Ishikawa (cell line): ENCODE data around the gene KCNB1.

Experiments used
- CEBPB ChIP-seq: IDR thresholded peaks from 2 replicates; pipeline ENCODE4 v1.6.1; 2012
- CREB1 ChIP-seq: IDR thresholded peaks from 2 replicates; pipeline ENCODE4 v1.6.1; 2012; ENCODE audit warnings: low read depth
- EGR1 ChIP-seq: IDR thresholded peaks from 2 replicates; pipeline ENCODE4 v1.6.1; 2012
- EP300 ChIP-seq: IDR thresholded peaks from 2 replicates; pipeline ENCODE4 v1.6.1; 2012; ENCODE audit warnings: borderline replicate concordance
- FOXM1 ChIP-seq: IDR thresholded peaks from 2 replicates; pipeline ENCODE4 v1.6.1; 2012; ENCODE audit warnings: low read depth, borderline replicate concordance
- MAX ChIP-seq: IDR thresholded peaks from 2 replicates; pipeline ENCODE4 v1.6.1; 2012
- NFIC ChIP-seq: IDR thresholded peaks from 2 replicates; pipeline ENCODE4 v1.6.1; 2012
- RAD21 ChIP-seq: IDR thresholded peaks from 2 replicates; pipeline ENCODE4 v1.6.1; 2012; ENCODE audit warnings: low read depth
- REST ChIP-seq: IDR thresholded peaks from 2 replicates; pipeline ENCODE4 v1.6.1; 2012; ENCODE audit warnings: low read depth, mild to moderate bottlenecking
- TAF1 ChIP-seq: IDR thresholded peaks from 2 replicates; pipeline ENCODE4 v1.6.1; 2012; ENCODE audit warnings: low read depth, mild to moderate bottlenecking
- TCF12 ChIP-seq: IDR thresholded peaks from 2 replicates; pipeline ENCODE4 v1.6.1; 2012; ENCODE audit warnings: low read depth
- TEAD4 ChIP-seq: IDR thresholded peaks from 2 replicates; pipeline ENCODE4 v1.6.1; 2012
- USF1 ChIP-seq: IDR thresholded peaks from 2 replicates; pipeline ENCODE4 v1.6.1; 2012
- YY1 ChIP-seq: IDR thresholded peaks from 2 replicates; pipeline ENCODE4 v1.6.1; 2012; ENCODE audit warnings: low read depth
- ZBTB7A ChIP-seq: IDR thresholded peaks from 2 replicates; pipeline ENCODE4 v1.6.1; 2012; ENCODE audit warnings: low read depth

KCNB1 gene

GRCh38 chr20:49361862-49362660, 120.4 kb downstream of the KCNB1 start:
- TF ChIP-seq CEBPB, result no peak
- no peak for TF ChIP-seq RAD21
- TF ChIP-seq TCF12, result no peak
- no peak for TF ChIP-seq CREB1
- TF ChIP-seq FOXM1, result no peak
- TF ChIP-seq REST, result no peak
- TF ChIP-seq MAX, result no peak
- no peak for TF ChIP-seq YY1
- no peak for TF ChIP-seq TAF1

DNA sequence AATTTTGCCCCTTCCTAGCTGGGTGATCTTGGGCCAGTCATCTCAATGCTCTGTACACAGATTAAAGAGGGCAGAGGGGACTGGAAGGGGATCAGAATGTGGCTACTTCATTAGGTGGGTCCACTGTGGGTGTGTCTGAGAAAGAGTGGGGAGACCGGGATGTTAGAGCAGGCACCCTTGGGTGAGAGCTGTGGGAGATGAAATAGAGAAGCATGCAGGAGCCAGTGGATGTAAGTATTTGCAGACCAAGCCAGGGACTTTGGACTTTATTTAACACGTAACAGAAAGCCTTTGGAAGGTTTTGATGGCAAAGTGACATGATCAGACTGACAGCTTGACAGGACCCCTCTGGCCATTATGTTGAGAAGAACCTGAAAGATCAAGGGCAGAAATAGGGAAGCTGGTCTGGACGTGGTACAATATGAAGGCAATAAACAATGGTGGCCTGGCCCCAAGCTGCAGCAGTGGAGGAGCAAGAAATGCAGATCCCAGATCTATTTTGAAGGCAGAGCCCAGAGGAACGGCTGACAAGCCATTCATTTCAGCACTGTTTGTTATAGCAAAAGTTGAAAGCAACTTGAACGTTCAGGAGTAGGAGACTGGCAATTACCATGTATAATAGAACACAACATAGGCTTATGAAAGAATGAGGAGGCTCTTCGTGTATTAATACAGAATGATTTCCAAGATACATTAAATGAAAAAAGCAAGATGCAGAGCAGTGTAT, 122.1 kb downstream of the KCNB1 start:
- TF ChIP-seq TEAD4 (no peak), CREB1 (no peak), TCF12 (no peak), FOXM1 (no peak), TAF1 (no peak), REST (no peak), EGR1 (no peak), CEBPB (no peak), EP300 (no peak), ZBTB7A (no peak), RAD21 (no peak), MAX (no peak), YY1 (no peak), NFIC (no peak), USF1 (no peak)

GRCh38 chr20:49356676-49357075, 125.8 kb downstream of the KCNB1 start:
- TF ChIP-seq MAX (no peak), TEAD4 (no peak), EGR1 (no peak), USF1 (no peak), FOXM1 (no peak), EP300 (no peak), TAF1 (no peak), TCF12 (no peak), NFIC (no peak), YY1 (no peak), CEBPB (no peak), REST (no peak), ZBTB7A (no peak), RAD21 (no peak), CREB1 (no peak)
